ENCODE data around the gene RAVER2. TPM values are rescaled to one million over a fixed set of nuclear protein-coding genes. Genes with fewer than 3 reads are reported as not detected.

The RAVER2 gene
- total RNA-seq, 1 experiment from 2014 or later = 13.3 TPM

- Histone ChIP-seq H2AK5ac (ENCODE audit: insufficient read length, low read length) (no peak overlapping the region), H2BK15ac (ENCODE audit: low read depth, low read length) (no peak overlapping the region), H3K23ac (ENCODE audit: insufficient read length, low read depth, low read length) (no peak overlapping the region), H3K4ac (ENCODE audit: low read depth, low read length) (no peak overlapping the region), H4K20me1 (ENCODE audit: control insufficient read depth, insufficient read depth, insufficient read length) (no peaks in the 10 kb centered on the region), H3K9me3 (ENCODE audit: control insufficient read depth, low read depth, low read length) (no peaks in the 10 kb centered on the region), H3T11ph (ENCODE audit: low read length) (no peak overlapping the region), H3K9ac (ENCODE audit: extremely low read depth, insufficient read length, low read length) (no peak overlapping the region), H4K91ac (ENCODE audit: insufficient read length, low read depth, low read length) (no peak overlapping the region), H3K14ac (ENCODE audit: insufficient read depth, low read length) (no peak overlapping the region), H2BK20ac (ENCODE audit: low read depth, low read length, poor library complexity, severe bottlenecking) (no peak overlapping the region), H2AFZ (ENCODE audit: low read length) (no peak overlapping the region), H3K27me3 (ENCODE audit: insufficient read depth, low read length) (no peaks in the 10 kb centered on the region), H3K27ac (ENCODE audit: insufficient read length, low read depth, low read length) (no peak overlapping the region), H4K8ac (replicated peaks; ENCODE audit: insufficient read length, low read depth, low read length) (no peak overlapping the region), H2BK5ac (ENCODE audit: insufficient read length, low read length) (no peak overlapping the region), H3K56ac (ENCODE audit: insufficient read length, low read depth, low read length) (no peak overlapping the region), H3K4me1 (ENCODE audit: insufficient read depth, low read length) (no peaks in the 10 kb centered on the region), H3K79me2 (ENCODE audit: insufficient read depth, low read length) (no peaks in the 10 kb centered on the region), H4K5ac (ENCODE audit: insufficient read length, low read depth, low read length) (no peak overlapping the region), H3K18ac (ENCODE audit: insufficient read length, low read depth, low read length) (no peak overlapping the region), H3K79me1 (ENCODE audit: insufficient read depth, low read depth, low read length, poor library complexity, severe bottlenecking) (no peaks in the 10 kb centered on the region), H2BK120ac (ENCODE audit: low read depth, low read length, poor library complexity, severe bottlenecking) (no peak overlapping the region), H3K23me2 (ENCODE audit: insufficient read length, low read depth, low read length, poor library complexity, severe bottlenecking) (no peaks in the 10 kb centered on the region), H2BK12ac (ENCODE audit: insufficient read length, low read depth, low read length) (no peak overlapping the region), H3K4me2 (ENCODE audit: insufficient read depth, insufficient read length, low read length) (no peak overlapping the region)
- peak overlapping the region in 1 of 3 experiments; percentile 84; a peak in 3 of 7 replicates for H3K27ac Mint-ChIP-seq
- peaks cover 0 to 6% (median 2%) of the 10 kb centered on the region in 3 experiments; a peak in 3 of 7 replicates for H3K36me3 Mint-ChIP-seq (ENCODE audit: insufficient read depth in 1 of 3, low read depth in 3 of 3)
- H3K4me1 Mint-ChIP-seq = peaks cover 22 to 27% of the 10 kb centered on the region in 2 experiments
- DNase-seq = no peak
- no peaks in the 10 kb centered on the region for H3K9me3 Mint-ChIP-seq
- no peak overlapping the region for H3K4me3 Mint-ChIP-seq
- no peaks in the 10 kb centered on the region for H3K27me3 Mint-ChIP-seq (ENCODE audit: low read depth)
- TF ChIP-seq CTCF (conservative IDR thresholded peaks at IDR 0.05) = no peak
- no CpG with 5 or more reads among the region's 1 CpG for WGBS (ENCODE audit: extremely low coverage, insufficient read length, low lambda C conversion rate)
Measured at GRCh38 chr1:64877598-64877997, 132.7 kb downstream of the RAVER2 start.

All from H9 (cell line).